ENCODE data around the gene TSPAN9.

DNA sequence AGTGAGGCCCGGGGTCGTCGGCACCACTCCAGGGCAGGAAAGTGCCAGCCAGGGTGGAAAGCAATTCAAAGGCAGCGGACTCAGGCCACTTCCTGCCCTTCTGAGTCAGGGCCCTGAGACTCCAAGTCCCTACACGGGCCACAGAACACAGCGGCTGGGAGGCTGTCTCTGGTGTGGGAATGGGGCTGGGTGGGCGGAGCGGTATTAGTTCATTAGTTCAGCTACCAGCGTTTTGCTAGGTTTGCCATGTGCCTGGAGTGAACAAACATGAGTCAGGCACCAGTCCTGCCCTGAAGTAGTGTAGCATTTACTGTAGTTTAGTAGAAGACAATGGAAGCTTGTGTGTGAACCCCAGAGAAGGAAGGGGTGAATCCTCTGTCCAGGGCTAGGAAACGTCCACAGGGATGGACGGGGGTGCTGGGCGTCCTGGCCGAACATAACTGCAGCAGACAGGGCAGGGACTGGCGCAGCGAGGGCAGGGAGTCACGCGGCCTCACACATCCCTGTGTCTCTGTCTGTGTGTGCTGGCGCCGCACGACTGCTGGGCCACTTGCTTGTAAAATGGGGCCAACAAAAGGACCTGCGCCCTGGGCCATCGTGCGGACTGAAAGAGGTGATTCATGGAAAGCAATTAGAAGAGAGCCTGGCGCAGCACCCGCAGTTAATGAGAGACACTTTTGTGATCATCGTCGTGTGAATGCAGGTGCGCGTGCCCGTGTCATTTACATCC is 227.4 kb downstream of the TSPAN9 start:
- TF ChIP-seq, protein P1, sequence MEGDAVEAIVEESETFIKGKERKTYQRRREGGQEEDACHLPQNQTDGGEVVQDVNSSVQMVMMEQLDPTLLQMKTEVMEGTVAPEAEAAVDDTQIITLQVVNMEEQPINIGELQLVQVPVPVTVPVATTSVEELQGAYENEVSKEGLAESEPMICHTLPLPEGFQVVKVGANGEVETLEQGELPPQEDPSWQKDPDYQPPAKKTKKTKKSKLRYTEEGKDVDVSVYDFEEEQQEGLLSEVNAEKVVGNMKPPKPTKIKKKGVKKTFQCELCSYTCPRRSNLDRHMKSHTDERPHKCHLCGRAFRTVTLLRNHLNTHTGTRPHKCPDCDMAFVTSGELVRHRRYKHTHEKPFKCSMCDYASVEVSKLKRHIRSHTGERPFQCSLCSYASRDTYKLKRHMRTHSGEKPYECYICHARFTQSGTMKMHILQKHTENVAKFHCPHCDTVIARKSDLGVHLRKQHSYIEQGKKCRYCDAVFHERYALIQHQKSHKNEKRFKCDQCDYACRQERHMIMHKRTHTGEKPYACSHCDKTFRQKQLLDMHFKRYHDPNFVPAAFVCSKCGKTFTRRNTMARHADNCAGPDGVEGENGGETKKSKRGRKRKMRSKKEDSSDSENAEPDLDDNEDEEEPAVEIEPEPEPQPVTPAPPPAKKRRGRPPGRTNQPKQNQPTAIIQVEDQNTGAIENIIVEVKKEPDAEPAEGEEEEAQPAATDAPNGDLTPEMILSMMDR (IDR thresholded peaks at IDR 0.05; ENCODE audit: insufficient read depth, low read length, poor library complexity, severe bottlenecking), result no peak
- no peak for TF ChIP-seq EZH2phosphoT487 (conservative IDR thresholded peaks at IDR 0.05; ENCODE audit: low read length)

Measured in SU-DHL-6 (cell line).